Natural killer cell (primary cell): ENCODE data around the gene CCDC134. TPM values are rescaled to one million over a fixed set of nuclear protein-coding genes. Genes with fewer than 3 reads are reported as not detected.

Experiments used
- ATAC-seq, 3 donors: fragments of 150-1000 bp in 2 of 3; fragments of 200-7000 bp in 1 of 3; cut with Tn5 transposase; 1 replicate in 1 of 3; 2 replicates in 2 of 3; pipeline ENCODE4 v1.10.0; 2021; ENCODE audit warnings: mild to moderate bottlenecking in 2 of 3, moderate library complexity in 2 of 3
- DNase-seq, 2 donors: peaks; one replicate each; pipeline versions ENCODE4 v3.0.0 to v3.0.0-alpha.2; 2013 to 2021; ENCODE audit warnings: mixed read lengths in 1 of 2
- H3K27ac ChIP-seq: one replicate; pipeline ENCODE4 v1.5.1; 2013; ENCODE audit warnings: mild to moderate bottlenecking, low read length
- H3K27me3 ChIP-seq: one replicate; pipeline ENCODE4 v1.6.1; 2013; ENCODE audit warnings: low read length; ENCODE audit not compliant: control insufficient read depth, insufficient read depth
- H3K36me3 ChIP-seq: one replicate; pipeline ENCODE4 v1.6.1; 2013; ENCODE audit warnings: low read length; ENCODE audit not compliant: control insufficient read depth, insufficient read depth
- H3K4me1 ChIP-seq: one replicate; pipeline ENCODE4 v1.6.1; 2013; ENCODE audit warnings: low read length; ENCODE audit not compliant: control insufficient read depth, insufficient read depth
- H3K4me3 ChIP-seq: one replicate; pipeline ENCODE4 v1.5.1; 2013; ENCODE audit warnings: low read length
- H3K9me3 ChIP-seq: one replicate; pipeline ENCODE4 v1.6.1; 2013; ENCODE audit warnings: low read length; ENCODE audit not compliant: control insufficient read depth, insufficient read depth
- H3K27ac Mint-ChIP-seq, 2 donors: one replicate each; pipeline ENCODE4 v1.8.0; 2022; ENCODE audit warnings: mild to moderate bottlenecking in 2 of 2, mixed read lengths in 2 of 2, moderate library complexity in 1 of 2
- H3K27me3 Mint-ChIP-seq, 2 donors: one replicate each; pipeline ENCODE4 v1.8.0; 2022; ENCODE audit warnings: low read depth in 2 of 2, mixed read lengths in 2 of 2
- H3K36me3 Mint-ChIP-seq: one replicate; pipeline ENCODE4 v1.8.0; 2022; ENCODE audit warnings: mixed read lengths
- H3K4me1 Mint-ChIP-seq, 2 donors: one replicate each; pipeline ENCODE4 v1.8.0; 2022; ENCODE audit warnings: mixed read lengths in 2 of 2
- H3K4me3 Mint-ChIP-seq: one replicate; pipeline ENCODE4 v1.8.0; 2022; ENCODE audit warnings: mild to moderate bottlenecking, moderate library complexity, mixed read lengths
- H3K9me3 Mint-ChIP-seq, 2 donors: one replicate each; pipeline ENCODE4 v1.8.0; 2022; ENCODE audit warnings: mixed read lengths in 2 of 2
- CTCF ChIP-seq: fragments of 200-600 bp; IDR thresholded peaks from one replicate; pipeline ENCODE4 v1.8.0; 2022; ENCODE audit warnings: antibody characterized with exemption
- WGBS: methylation state at CpG from one replicate; pipeline ENCODE4 v1.1.7; 2013; ENCODE audit warnings: missing lambda C conversion rate; ENCODE audit not compliant: insufficient coverage; 5-methylcytosine and 5-hydroxymethylcytosine counted together
- intact Hi-C: fragments of 100-400 bp; cut with micrococcal nuclease; formaldehyde crosslinking; loops from one replicate; pipeline ENCODE4 v1.14.2; 2022
- total RNA-seq, 4 donors: library from RNA; stranded (reverse); fragments of 120-200 nt in 1 of 4; gene quantifications; one replicate each; pipeline versions ENCODE4 v1.2.3 to v1.2.4, GENCODE V29; 2013 to 2022

Gene CCDC134
- total RNA-seq, 3 donors from 2014 or later (not counting 1 experiment from before 2014, with no cell fraction given): 16.4 to 22.1 (median 16.7) TPM

DNA sequence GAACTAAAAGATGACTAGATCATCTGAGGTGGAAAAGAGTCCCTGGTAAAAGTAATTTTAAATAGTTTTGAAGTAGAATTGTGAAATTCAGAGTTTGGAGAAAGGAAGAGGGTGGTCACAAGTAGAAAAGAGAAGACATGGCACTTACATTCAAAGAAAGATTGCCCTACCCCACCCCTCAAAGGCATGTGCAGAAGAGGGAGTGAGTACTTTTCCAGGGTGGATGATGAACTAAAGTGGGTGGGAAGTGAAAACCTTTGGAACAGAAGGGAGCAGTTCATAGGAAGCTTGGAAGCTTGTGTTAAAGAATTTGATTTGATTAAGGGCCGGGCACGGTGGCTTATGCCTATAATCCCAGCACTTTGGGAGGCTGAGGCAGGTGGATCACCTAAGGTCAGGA is 56.0 kb downstream of the CCDC134 start:
- intact Hi-C loops: loop anchor here (5.0 kb wide), 1 partner anchor 74 kb away; no protein-coding TSS in a partner anchor
- WGBS: 100% methylated on average over 2 of the region's 2 CpGs

GRCh38 chr22:41857155-41857859 is 56.8 kb downstream of the CCDC134 start:
- no peaks in the 10 kb centered on the region for H3K9me3 ChIP-seq
- H3K27me3 ChIP-seq: no peaks in the 10 kb centered on the region
- no peaks in the 10 kb centered on the region for H3K9me3 Mint-ChIP-seq
- TF ChIP-seq CTCF: peak; percentile 80
- H3K4me3 ChIP-seq: no peak overlapping the region
- H3K27ac ChIP-seq: peak overlapping the region; percentile 59
- H3K4me1 Mint-ChIP-seq: peaks cover 43 to 48% of the 10 kb centered on the region in 2 donors
- peak overlapping the region; percentile 81 to 89 for H3K27ac Mint-ChIP-seq
- intact Hi-C loops: loop anchor here (1.0 to 5.0 kb wide), 4 partner anchors 35 to 160 kb away; no protein-coding TSS in a partner anchor
- no peaks in the 10 kb centered on the region for H3K27me3 Mint-ChIP-seq
- WGBS: 72% methylated on average over 3 of the region's 7 CpGs
- peak; percentile 89 to 95 (median 92) for ATAC-seq
- DNase-seq: peak; percentile 59 to 89
- H3K36me3 ChIP-seq: no peaks in the 10 kb centered on the region
- peak overlapping the region; percentile 67 for H3K4me3 Mint-ChIP-seq
- no peaks in the 10 kb centered on the region for H3K36me3 Mint-ChIP-seq
- H3K4me1 ChIP-seq: peaks cover 26% of the 10 kb centered on the region

More for the DNA sequence above, 56.0 kb downstream of the CCDC134 start:
- Histone ChIP-seq H3K36me3 (no peaks in the 10 kb centered on the region), H3K27ac (peak overlapping the region; percentile 16), H3K9me3 (no peaks in the 10 kb centered on the region), H3K4me3 (no peak overlapping the region), H3K4me1 (peaks cover 24% of the 10 kb centered on the region), H3K27me3 (no peaks in the 10 kb centered on the region)
- Mint-ChIP-seq H3K9me3 (no peaks in the 10 kb centered on the region), H3K4me1 (peaks cover 45 to 46% of the 10 kb centered on the region in 2 donors), H3K4me3 (no peak overlapping the region), H3K27me3 (no peaks in the 10 kb centered on the region), H3K36me3 (no peaks in the 10 kb centered on the region), H3K27ac (peak overlapping the region; percentile 81 to 89)
- DNase-seq: no peak
- no peak for TF ChIP-seq CTCF
- ATAC-seq: no peak

GRCh38 chr22:41857860-41858199 is 57.4 kb downstream of the CCDC134 start:
- Mint-ChIP-seq H3K9me3 (no peaks in the 10 kb centered on the region), H3K27me3 (no peaks in the 10 kb centered on the region), H3K36me3 (no peaks in the 10 kb centered on the region), H3K27ac (peak overlapping the region; percentile 81 to 89), H3K4me1 (peaks cover 43 to 51% of the 10 kb centered on the region in 2 donors), H3K4me3 (peak overlapping the region; percentile 67)
- intact Hi-C loops: loop anchor here (1.0 to 5.0 kb wide), 4 partner anchors 36 to 161 kb away; no protein-coding TSS in a partner anchor
- peak; percentile 44 for TF ChIP-seq CTCF
- Histone ChIP-seq H3K4me1 (peaks cover 31% of the 10 kb centered on the region), H3K4me3 (no peak overlapping the region), H3K9me3 (no peaks in the 10 kb centered on the region), H3K27ac (no peak overlapping the region), H3K27me3 (no peaks in the 10 kb centered on the region), H3K36me3 (no peaks in the 10 kb centered on the region)
- DNase-seq (no peak), ATAC-seq (no peak)
